OCI-LY7 (cell line): Measurements from ENCODE around the gene PPP1R3G. TPM values are rescaled to one million over a fixed set of nuclear protein-coding genes. Genes with fewer than 3 reads are reported as not detected.

Experiments
- BruUV-seq: library from RNA; stranded (reverse); fragments of 400-500 nt; replicated peaks from 2 replicates; lab custom pipeline; 2021; lab: Mats Ljungman, UMichigan
- CTCF ChIA-PET: fragments of 300-600 bp; sonication (Branson Sonifier 250); formaldehyde crosslinking; loops from one replicate; lab custom pipeline; 2022; ENCODE audit warnings: antibody characterized with exemption; ENCODE audit not compliant: unreplicated experiment; lab: Charles Lee
- POLR2A ChIA-PET: fragments of 300-600 bp; sonication (Branson Sonifier 250); formaldehyde crosslinking; loops from one replicate; lab custom pipeline; 2022; ENCODE audit warnings: antibody characterized with exemption; lab: Charles Lee
- DNase-seq: peaks from one replicate; pipeline ENCODE4 v3.0.0-alpha.2; 2015; ENCODE audit warnings: low spot score
- H2AFZ ChIP-seq: fragments of 200-600 bp; sonication (generic), shearing (Covaris generic); 2 replicates; pipeline ENCODE4 v1.6.1; 2014; ENCODE audit warnings: mild to moderate bottlenecking, antibody characterized with exemption, low read length, moderate library complexity
- H3K27ac ChIP-seq: fragments of 200-600 bp; sonication (generic); 2 replicates; pipeline ENCODE4 v1.5.1; 2014; ENCODE audit warnings: mixed run types, low read depth, mild to moderate bottlenecking, moderate library complexity, low read length, inconsistent platforms; ENCODE audit not compliant: poor library complexity, severe bottlenecking
- H3K36me3 ChIP-seq: fragments of 200-600 bp; sonication (generic); 2 replicates; pipeline ENCODE4 v1.6.1; 2014; ENCODE audit warnings: mild to moderate bottlenecking, antibody characterized with exemption, low read length, moderate library complexity, mixed read lengths; ENCODE audit not compliant: insufficient read depth
- H3K4me1 ChIP-seq: fragments of 200-600 bp; sonication (generic); 2 replicates; pipeline ENCODE4 v1.5.1; 2014; ENCODE audit warnings: mild to moderate bottlenecking, low read length; ENCODE audit not compliant: insufficient read depth, poor library complexity, severe bottlenecking
- H3K4me2 ChIP-seq: fragments of 200-600 bp; sonication (generic); 2 replicates; pipeline ENCODE4 v1.6.1; 2014; ENCODE audit warnings: mild to moderate bottlenecking, low read length
- H3K4me3 ChIP-seq: fragments of 200-600 bp; sonication (generic); 2 replicates; pipeline ENCODE4 v1.5.1; 2014; ENCODE audit warnings: mild to moderate bottlenecking, low read depth, low read length; ENCODE audit not compliant: poor library complexity, severe bottlenecking
- H3K79me2 ChIP-seq: fragments of 200-600 bp; sonication (generic); 2 replicates; pipeline ENCODE4 v1.6.1; 2016; ENCODE audit warnings: low read depth, mild to moderate bottlenecking, low read length, moderate library complexity, mixed read lengths; ENCODE audit not compliant: insufficient read depth
- H3K9me2 ChIP-seq: fragments of 200-600 bp; sonication (generic); 2 replicates; pipeline ENCODE4 v1.6.1; 2016; ENCODE audit warnings: mild to moderate bottlenecking, low read length, mixed read lengths; ENCODE audit not compliant: insufficient read depth
- H3K9me3 ChIP-seq: fragments of 200-600 bp; sonication (generic); 2 replicates; pipeline ENCODE4 v1.6.1; 2014; ENCODE audit warnings: mild to moderate bottlenecking, mixed run types, low read length, mixed read lengths
- H4K20me1 ChIP-seq: fragments of 200-600 bp; sonication (generic); 2 replicates; pipeline ENCODE4 v1.6.1; 2014; ENCODE audit warnings: mild to moderate bottlenecking, antibody characterized with exemption, low read length, moderate library complexity, mixed read lengths; ENCODE audit not compliant: insufficient read depth
- CTCF ChIP-seq: fragments of 200-600 bp; sonication (generic); conservative IDR thresholded peaks from 2 replicates; pipeline ENCODE4 v1.5.1; 2014; ENCODE audit warnings: mild to moderate bottlenecking, antibody characterized with exemption, low read length, moderate library complexity, mixed read lengths
- EZH2phosphoT487 ChIP-seq: fragments of 200-600 bp; sonication (generic); IDR thresholded peaks from 2 replicates; pipeline ENCODE4 v1.6.1; 2018; ENCODE audit warnings: low read depth, borderline replicate concordance, mild to moderate bottlenecking, mixed run types, antibody characterized with exemption, low read length, moderate library complexity, mixed read lengths
- intact Hi-C: fragments of 100-400 bp; cut with micrococcal nuclease; formaldehyde crosslinking; loops from one replicate; pipeline ENCODE4 v1.10.0; 2022; ENCODE audit not compliant: unreplicated experiment
- total RNA-seq, 2 experiments: library from RNA; depleted of rRNA in 1 of 2; stranded (reverse); fragments of >200 nt in 1 of 2; shearing (Covaris generic) in 1 of 2; gene quantifications; 2 replicates each; pipeline ENCODE4 v1.2.3, GENCODE V29; 2014 to 2022

The PPP1R3G gene
- total RNA-seq, 2 experiments from 2014 or later: 0.10 to 0.13 TPM

- Histone ChIP-seq H3K79me2 (no peaks in the 10 kb centered on the region), H3K27ac (no peak overlapping the region), H3K36me3 (no peaks in the 10 kb centered on the region), H3K4me2 (no peak overlapping the region), H3K4me1 (no peaks in the 10 kb centered on the region), H3K4me3 (no peak overlapping the region), H3K9me2 (no peaks in the 10 kb centered on the region), H4K20me1 (no peaks in the 10 kb centered on the region), H3K9me3 (no peaks in the 10 kb centered on the region), H2AFZ (no peak overlapping the region)
- CTCF ChIA-PET: interaction anchor here (0.6 kb wide), 1 partner anchor 261 kb away, joined by 3 read pairs; no protein-coding TSS in a partner anchor
- BruUV-seq: no TSS peak
- intact Hi-C loops: no loop called here
- DNase-seq: no peak
- TF ChIP-seq CTCF: no peak
- TF ChIP-seq EZH2phosphoT487: no peak
- POLR2A ChIA-PET: no interaction called here
These were observed 36.3 kb downstream of the PPP1R3G start for GRCh38 chr6:5121479-5121878.

- TF ChIP-seq CTCF (no peak), EZH2phosphoT487 (no peak)
- DNase-seq: no peak
- ChIA-PET POLR2A (no interaction called here), CTCF (interaction anchor here (0.6 kb wide), 1 partner anchor 260 kb away, joined by 3 read pairs; no protein-coding TSS in a partner anchor)
- intact Hi-C loops: no loop called here
- H3K4me3 ChIP-seq: no peak overlapping the region
- no peak overlapping the region for H3K4me2 ChIP-seq
- no peaks in the 10 kb centered on the region for H3K9me3 ChIP-seq
- no peak overlapping the region for H3K27ac ChIP-seq
- H3K79me2 ChIP-seq: no peaks in the 10 kb centered on the region
- no peaks in the 10 kb centered on the region for H4K20me1 ChIP-seq
- BruUV-seq: no TSS peak
- no peaks in the 10 kb centered on the region for H3K4me1 ChIP-seq
- no peak overlapping the region for H2AFZ ChIP-seq
- H3K9me2 ChIP-seq: no peaks in the 10 kb centered on the region
- H3K36me3 ChIP-seq: no peaks in the 10 kb centered on the region
These were observed 36.8 kb downstream of the PPP1R3G start for GRCh38 chr6:5121956-5122355.

- intact Hi-C loops: no loop called here
- H3K4me3 ChIP-seq: no peak overlapping the region
- ChIA-PET POLR2A (no interaction called here), CTCF (no interaction called here)
- H4K20me1 ChIP-seq: no peaks in the 10 kb centered on the region
- no peaks in the 10 kb centered on the region for H3K9me3 ChIP-seq
- TF ChIP-seq CTCF (no peak), EZH2phosphoT487 (no peak)
- no peak overlapping the region for H3K4me2 ChIP-seq
- no peak for DNase-seq
- H2AFZ ChIP-seq: no peak overlapping the region
- H3K79me2 ChIP-seq: no peaks in the 10 kb centered on the region
- no peaks in the 10 kb centered on the region for H3K4me1 ChIP-seq
- H3K9me2 ChIP-seq: no peaks in the 10 kb centered on the region
- H3K27ac ChIP-seq: no peak overlapping the region
- no TSS peak for BruUV-seq
- H3K36me3 ChIP-seq: no peaks in the 10 kb centered on the region
These were observed 37.5 kb downstream of the PPP1R3G start for GRCh38 chr6:5122504-5123112.
